BJ (cell line): ENCODE results near the gene BUD31. TPM values are rescaled to one million over a fixed set of nuclear protein-coding genes. Genes with fewer than 3 reads are reported as not detected.
"Not testable (repeated sequence)": the region's sequence is repeated elsewhere in the genome, so short reads cannot be mapped to it uniquely, and the experiment has no call there.

ENCODE experiments used
- CTCF ChIA-PET: fragments of 350-600 bp; formaldehyde crosslinking; extraction: SDS; loops from one replicate; lab custom pipeline; 2021; ENCODE audit warnings: antibody characterized with exemption, inconsistent platforms; lab: Yijun Ruan, JAX
- POLR2A ChIA-PET: fragments of 300-600 bp; sonication (Branson Sonifier 250); formaldehyde crosslinking; extraction: SDS; loops from one replicate; lab custom pipeline; 2021; ENCODE audit warnings: antibody characterized with exemption; lab: Charles Lee
- DNase-seq: peaks from one replicate; pipeline ENCODE4 v3.0.0-alpha.2; 2011; ENCODE audit warnings: low read depth
- H3K27me3 ChIP-seq: 2 replicates; pipeline ENCODE4 v1.6.0; 2011; ENCODE audit warnings: low read length; ENCODE audit not compliant: control insufficient read depth, insufficient read depth
- H3K36me3 ChIP-seq: 2 replicates; pipeline ENCODE4 v1.5.1; 2011; ENCODE audit warnings: low read length; ENCODE audit not compliant: control insufficient read depth, insufficient read depth
- H3K4me3 ChIP-seq: 2 replicates; pipeline ENCODE4 v1.5.1; 2011; ENCODE audit warnings: low read depth, mild to moderate bottlenecking, control low read depth, low read length
- polyA plus RNA-seq: library from polyadenylated mRNA; depleted of rRNA; stranded (reverse); fragments of >200 nt; gene quantifications from 2 replicates; pipeline ENCODE4 v1.2.3, GENCODE V29; 2011
- TF ChIP-seq, protein P1 (sequence below): IDR thresholded peaks from 2 replicates; pipeline ENCODE4 v1.5.1; 2011; ENCODE audit warnings: low read depth, mild to moderate bottlenecking, control low read depth, inconsistent platforms, low read length, moderate library complexity; ENCODE audit not compliant: insufficient read depth

BUD31 gene
- polyA plus RNA-seq, 1 experiment: 85.2 TPM

DNA sequence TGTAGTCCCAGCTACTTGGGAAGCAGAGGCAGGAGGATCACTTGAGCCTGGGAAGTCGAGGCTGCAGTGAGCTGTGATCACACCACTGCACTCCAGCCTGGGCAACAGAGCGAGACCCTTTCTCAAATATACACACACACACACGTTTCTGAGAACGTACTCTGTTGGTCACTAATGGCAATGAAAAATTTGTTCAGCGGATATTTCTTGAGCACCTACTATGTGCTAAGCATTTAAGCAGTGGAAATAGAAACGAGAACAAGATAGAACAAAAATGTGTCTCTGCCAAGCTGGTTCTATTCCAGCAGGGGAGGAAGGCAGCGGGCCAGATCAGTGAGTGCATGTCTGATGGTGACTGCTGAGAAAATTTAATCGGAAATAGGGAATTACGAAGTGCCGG, 25.6 kb upstream of the BUD31 start:
- ChIA-PET POLR2A (no interaction called here), CTCF (no interaction called here)
- DNase-seq: no peak
- H3K4me3 ChIP-seq: no peak overlapping the region
- TF ChIP-seq, protein P1, sequence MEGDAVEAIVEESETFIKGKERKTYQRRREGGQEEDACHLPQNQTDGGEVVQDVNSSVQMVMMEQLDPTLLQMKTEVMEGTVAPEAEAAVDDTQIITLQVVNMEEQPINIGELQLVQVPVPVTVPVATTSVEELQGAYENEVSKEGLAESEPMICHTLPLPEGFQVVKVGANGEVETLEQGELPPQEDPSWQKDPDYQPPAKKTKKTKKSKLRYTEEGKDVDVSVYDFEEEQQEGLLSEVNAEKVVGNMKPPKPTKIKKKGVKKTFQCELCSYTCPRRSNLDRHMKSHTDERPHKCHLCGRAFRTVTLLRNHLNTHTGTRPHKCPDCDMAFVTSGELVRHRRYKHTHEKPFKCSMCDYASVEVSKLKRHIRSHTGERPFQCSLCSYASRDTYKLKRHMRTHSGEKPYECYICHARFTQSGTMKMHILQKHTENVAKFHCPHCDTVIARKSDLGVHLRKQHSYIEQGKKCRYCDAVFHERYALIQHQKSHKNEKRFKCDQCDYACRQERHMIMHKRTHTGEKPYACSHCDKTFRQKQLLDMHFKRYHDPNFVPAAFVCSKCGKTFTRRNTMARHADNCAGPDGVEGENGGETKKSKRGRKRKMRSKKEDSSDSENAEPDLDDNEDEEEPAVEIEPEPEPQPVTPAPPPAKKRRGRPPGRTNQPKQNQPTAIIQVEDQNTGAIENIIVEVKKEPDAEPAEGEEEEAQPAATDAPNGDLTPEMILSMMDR: no peak
- peaks cover 28% of the 10 kb centered on the region for H3K36me3 ChIP-seq
- no peaks in the 10 kb centered on the region for H3K27me3 ChIP-seq

DNA sequence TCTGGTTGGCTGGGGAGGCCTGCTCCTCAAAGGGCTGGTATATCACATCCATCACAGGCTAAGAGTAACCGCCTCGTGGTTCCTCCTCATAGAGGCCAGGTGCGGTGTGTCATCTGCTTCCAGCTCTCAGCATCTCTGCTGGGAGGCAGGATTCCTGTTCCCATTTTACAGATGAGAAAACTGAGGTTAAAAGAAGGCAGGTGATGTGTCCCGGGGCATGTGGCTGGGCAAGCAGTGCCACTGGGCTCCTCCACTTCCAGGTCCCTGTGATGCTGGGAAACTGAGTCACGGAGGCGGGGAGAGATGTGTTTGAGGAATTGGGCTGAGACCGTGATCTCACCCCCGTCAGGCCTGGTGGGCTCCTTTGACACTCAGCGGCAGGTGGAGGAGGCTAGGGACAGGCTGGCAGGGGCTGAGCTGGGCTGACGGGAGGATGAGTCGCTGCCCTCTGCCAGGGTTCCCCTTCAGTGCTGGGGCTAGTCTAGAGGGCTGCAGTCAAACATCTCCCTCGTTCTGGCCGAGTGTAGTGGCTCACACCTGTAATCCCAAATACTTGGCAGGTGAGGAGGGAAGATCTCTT, 24.9 kb upstream of the BUD31 start:
- POLR2A ChIA-PET: no interaction called here
- TF ChIP-seq, protein P1: no peak
- Histone ChIP-seq H3K4me3 (no peak overlapping the region), H3K27me3 (no peaks in the 10 kb centered on the region), H3K36me3 (peaks cover 30% of the 10 kb centered on the region)
- CTCF ChIA-PET: no interaction called here
- DNase-seq: no peak

DNA sequence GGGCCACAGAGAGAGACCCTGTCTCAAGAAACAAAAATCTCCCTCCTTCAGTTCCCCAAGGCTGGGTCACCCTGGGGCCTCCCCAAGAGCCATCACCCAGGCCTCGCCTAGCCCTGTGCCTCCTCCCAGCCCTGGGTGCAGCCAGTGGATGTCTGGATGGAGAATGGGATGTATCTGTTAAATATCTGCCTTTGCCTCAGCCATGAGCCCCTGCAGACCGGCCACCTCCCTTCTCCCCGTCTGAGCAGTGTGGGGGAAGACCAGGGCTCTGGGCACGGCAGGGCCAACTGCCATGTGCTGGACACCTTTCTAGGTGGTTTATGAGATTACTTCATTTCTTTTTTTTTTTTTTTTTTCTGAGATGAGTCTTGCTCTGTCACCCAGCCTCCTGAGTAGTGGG, 24.2 kb upstream of the BUD31 start:
- no peak overlapping the region for H3K4me3 ChIP-seq
- no peak for DNase-seq
- CTCF ChIA-PET: no interaction called here
- TF ChIP-seq, protein P1: no peak
- POLR2A ChIA-PET: no interaction called here
- peaks cover 32% of the 10 kb centered on the region for H3K36me3 ChIP-seq
- H3K27me3 ChIP-seq: no peaks in the 10 kb centered on the region

DNA sequence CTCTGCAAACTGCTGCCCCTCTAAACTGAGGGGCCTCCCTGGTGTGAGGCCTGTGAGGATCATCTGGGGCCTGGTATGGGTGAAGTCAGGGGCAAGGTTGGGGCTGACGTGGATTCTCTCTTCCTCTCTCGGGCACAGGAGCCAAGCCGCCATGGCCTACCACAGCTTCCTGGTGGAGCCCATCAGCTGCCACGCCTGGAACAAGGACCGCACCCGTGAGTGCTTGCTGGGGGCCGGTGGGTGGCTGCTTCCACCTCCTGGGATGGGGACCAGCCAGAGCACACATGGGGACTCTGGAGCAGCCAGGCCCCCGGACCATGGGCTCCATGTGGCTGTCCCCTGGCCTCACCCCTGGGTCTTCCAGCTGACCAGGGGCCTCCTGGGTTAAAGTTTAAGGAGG, 23.2 kb upstream of the BUD31 start:
- no peak for DNase-seq
- Histone ChIP-seq H3K4me3 (no peak overlapping the region), H3K36me3 (peaks cover 35% of the 10 kb centered on the region), H3K27me3 (no peaks in the 10 kb centered on the region)
- TF ChIP-seq, protein P1: no peak
- POLR2A ChIA-PET: no interaction called here
- CTCF ChIA-PET: interaction anchor here (0.6 kb wide), 1 partner anchor 22 kb away, joined by 3 read pairs; no protein-coding TSS in a partner anchor

DNA sequence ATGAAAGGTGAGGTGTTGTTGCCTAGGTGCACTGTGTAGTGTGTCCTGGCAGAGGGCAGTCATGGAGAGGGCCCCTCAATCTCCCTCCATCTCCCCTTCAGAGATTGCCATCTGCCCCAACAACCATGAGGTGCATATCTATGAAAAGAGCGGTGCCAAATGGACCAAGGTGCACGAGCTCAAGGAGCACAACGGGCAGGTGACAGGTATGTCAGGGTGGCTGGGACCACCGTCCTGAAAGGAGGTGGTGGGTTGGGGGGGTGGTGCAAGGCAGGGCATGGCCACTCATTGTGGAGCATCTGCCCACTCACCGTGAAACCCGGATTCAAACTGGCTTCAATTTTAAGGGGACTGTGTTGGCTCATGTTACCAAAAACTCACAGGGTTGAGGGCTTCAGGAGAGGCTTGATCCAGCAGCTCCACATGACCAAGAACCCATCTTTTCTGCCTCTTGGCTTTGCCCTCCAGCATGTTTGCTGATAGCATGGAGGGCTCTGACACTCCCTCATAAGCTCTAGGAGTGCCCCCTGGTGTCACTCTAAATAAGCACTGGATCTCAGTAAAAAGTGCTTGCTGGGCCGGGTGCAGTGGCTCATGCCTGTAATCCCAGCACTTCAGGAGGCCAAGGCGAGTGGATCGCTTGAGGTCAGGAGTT, 22.1 kb upstream of the BUD31 start:
- CTCF ChIA-PET: interaction anchor here (0.5 to 1.5 kb wide), 4 partner anchors 10 to 73 kb away, joined by 3 to 4 read pairs (median 4); no protein-coding TSS in a partner anchor
- POLR2A ChIA-PET: no interaction called here

DNA sequence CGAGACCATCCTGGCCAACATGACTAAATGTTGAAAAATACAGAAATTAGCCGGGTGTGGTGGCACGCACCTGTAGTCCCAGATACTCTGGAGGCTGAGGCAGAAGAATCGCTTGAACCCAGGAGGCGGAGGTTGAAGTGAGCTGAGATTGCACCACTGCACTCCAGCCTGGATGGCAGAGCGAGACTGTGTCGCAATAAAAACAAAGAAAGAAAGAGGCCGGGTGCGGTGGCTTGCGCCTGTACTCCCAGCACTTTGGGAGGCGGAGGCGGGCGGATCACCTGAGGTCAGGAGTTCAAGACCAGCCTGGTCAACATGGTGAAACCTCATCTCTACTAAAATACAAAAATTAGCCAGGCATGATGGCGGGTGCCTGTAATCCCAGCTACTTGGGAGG, 21.5 kb upstream of the BUD31 start:
- H3K4me3 ChIP-seq, POLR2A ChIA-PET, H3K27me3 ChIP-seq, DNase-seq: not testable (repeated sequence)
- CTCF ChIA-PET: interaction anchor here (1.0 to 1.5 kb wide), 2 partner anchors 10 to 25 kb away, joined by 3 to 4 read pairs; no protein-coding TSS in a partner anchor
- peaks cover 35% of the 10 kb centered on the region for H3K36me3 ChIP-seq

More for the DNA sequence above, 22.1 kb upstream of the BUD31 start:
- H3K4me3 ChIP-seq: no peak overlapping the region
- no peak for DNase-seq
- H3K27me3 ChIP-seq: no peaks in the 10 kb centered on the region
- TF ChIP-seq, protein P1: peak; percentile 39; the same call in 1 of the 2 replicates
- peaks cover 31% of the 10 kb centered on the region for H3K36me3 ChIP-seq
